Caki2 (cell line): ENCODE results near the gene MAL. TPM values are rescaled to one million over a fixed set of nuclear protein-coding genes. Genes with fewer than 3 reads are reported as not detected.
A peak's percentile ranks its signal among the peaks of the same experiment; 100 is the strongest.

Experiments used
- DNase-seq: peaks from one replicate; pipeline ENCODE4 v3.0.0-alpha.2; 2015; ENCODE audit warnings: low read depth
- in situ Hi-C: cut with HindIII; loops from 2 replicates; pipeline ENCODE4 v1.10.0; 2016; ENCODE audit warnings: low sequenced_read_pairs, low pct_unique_long_range_greater_than_20kb, mixed read lengths
- total RNA-seq: library from RNA; depleted of rRNA; stranded (reverse); fragments of >200 nt; shearing (Covaris generic); gene quantifications from 2 replicates; pipeline ENCODE4 v1.2.3, GENCODE V29; 2014; ENCODE audit warnings: low replicate concordance

Gene MAL
- total RNA-seq, 1 experiment from 2014 or later, result 1.4 TPM

GRCh38 chr2:95040426-95040825 lies 14.9 kb downstream of the MAL start:
- in situ Hi-C loops, result no loop called here
- DNase-seq, result no peak

GRCh38 chr2:95041060-95041823 lies 15.7 kb downstream of the MAL start:
- in situ Hi-C loops, result no loop called here
- DNase-seq, result no peak

- in situ Hi-C loops, result no loop called here
- no peak for DNase-seq
These were observed 16.4 kb downstream of the MAL start for GRCh38 chr2:95041824-95042442.

GRCh38 chr2:95042472-95043271 lies 17.2 kb downstream of the MAL start:
- DNase-seq, result no peak
- in situ Hi-C loops, result no loop called here

- peak; percentile 90 for DNase-seq
- in situ Hi-C loops, result no loop called here
These were observed 18.0 kb downstream of the MAL start for GRCh38 chr2:95043300-95044093.

GRCh38 chr2:95044601-95045000 lies 19.1 kb downstream of the MAL start:
- in situ Hi-C loops, result no loop called here
- DNase-seq, result no peak

GRCh38 chr2:95046371-95047112 lies 21.0 kb downstream of the MAL start:
- in situ Hi-C loops, result no loop called here

GRCh38 chr2:95047629-95048510 lies 22.4 kb downstream of the MAL start:
- in situ Hi-C loops, result no loop called here
- no peak for DNase-seq

More at GRCh38 chr2:95046371-95047112, 21.0 kb downstream of the MAL start:
- DNase-seq, result no peak

GRCh38 chr2:95048825-95049682 lies 23.5 kb downstream of the MAL start:
- DNase-seq, result peak; percentile 56
- in situ Hi-C loops, result no loop called here

GRCh38 chr2:95049683-95049955 lies 24.1 kb downstream of the MAL start:
- in situ Hi-C loops, result no loop called here
- DNase-seq, result no peak

GRCh38 chr2:95049961-95050360 lies 24.5 kb downstream of the MAL start:
- in situ Hi-C loops, result no loop called here
- no peak for DNase-seq

GRCh38 chr2:95050385-95051300 lies 25.1 kb downstream of the MAL start:
- in situ Hi-C loops, result no loop called here
- no peak for DNase-seq

GRCh38 chr2:95051626-95052025 lies 26.1 kb downstream of the MAL start:
- DNase-seq, result no peak
- in situ Hi-C loops, result no loop called here

GRCh38 chr2:95052307-95052706 lies 26.8 kb downstream of the MAL start:
- in situ Hi-C loops, result no loop called here
- DNase-seq, result peak; percentile 98

GRCh38 chr2:95052804-95053479 lies 27.4 kb downstream of the MAL start:
- DNase-seq, result no peak
- in situ Hi-C loops, result no loop called here
